ENCODE measurements around the gene SLC7A6.

The SLC7A6 gene

DNA sequence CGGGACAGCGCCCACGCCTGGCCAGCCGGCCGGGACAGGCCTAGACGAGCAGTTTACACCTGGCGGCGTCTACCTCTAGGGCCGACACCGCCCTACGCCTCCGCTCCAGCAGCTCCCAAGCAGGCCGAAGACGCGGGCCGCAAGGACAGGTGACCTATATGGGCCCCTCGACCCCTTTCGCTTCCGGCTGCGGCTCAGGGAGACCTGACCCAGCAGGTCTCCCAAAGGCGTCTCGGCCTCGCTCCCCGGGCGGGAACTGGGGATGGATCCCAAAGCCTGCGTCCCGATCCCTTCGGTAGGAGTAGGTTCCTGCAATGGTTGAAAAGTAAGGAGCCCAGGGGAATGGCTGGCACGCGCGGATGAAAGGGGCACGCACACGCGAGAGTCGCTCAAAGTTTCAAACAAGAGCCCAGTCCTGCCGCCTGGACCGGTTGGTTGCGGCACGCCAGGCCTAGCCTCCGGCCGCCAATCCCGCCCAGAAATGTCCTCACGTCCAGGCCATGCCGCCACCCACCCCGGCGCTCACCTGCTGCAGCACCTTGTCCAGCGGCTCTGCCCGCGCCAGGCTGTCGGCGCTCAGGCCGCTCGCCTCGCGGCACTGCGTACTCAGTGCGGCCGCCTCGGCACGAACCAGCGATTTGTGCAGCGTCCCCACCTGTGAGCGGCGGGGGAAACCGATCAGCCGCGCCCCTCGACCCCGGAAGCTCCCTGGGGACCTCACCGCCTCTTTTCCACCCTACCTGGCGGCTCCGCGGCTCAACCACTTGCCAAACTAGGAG lies 29.0 kb upstream of the SLC7A6 start:
- DNase-seq = no peak

DNA sequence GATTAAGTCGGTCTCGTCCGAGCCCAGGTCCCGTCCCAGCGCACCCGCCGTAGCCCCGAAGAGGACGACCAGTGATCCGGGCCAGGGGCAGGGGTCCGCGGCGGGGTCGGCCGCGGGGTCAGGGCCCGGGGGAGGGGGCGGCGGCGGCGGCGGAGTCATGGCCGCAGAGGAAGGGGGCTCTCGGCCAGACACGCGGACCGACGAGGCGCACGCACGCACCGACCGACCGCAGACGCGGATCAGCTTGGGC lies 28.5 kb upstream of the SLC7A6 start, which contains the start of gene ESRP2:
Gene ESRP2 (minus strand): TSS at position 241 of the 250 bp plus-strand sequence. CDS start 82 bp downstream, at position 159.
- DNase-seq = no peak

DNA sequence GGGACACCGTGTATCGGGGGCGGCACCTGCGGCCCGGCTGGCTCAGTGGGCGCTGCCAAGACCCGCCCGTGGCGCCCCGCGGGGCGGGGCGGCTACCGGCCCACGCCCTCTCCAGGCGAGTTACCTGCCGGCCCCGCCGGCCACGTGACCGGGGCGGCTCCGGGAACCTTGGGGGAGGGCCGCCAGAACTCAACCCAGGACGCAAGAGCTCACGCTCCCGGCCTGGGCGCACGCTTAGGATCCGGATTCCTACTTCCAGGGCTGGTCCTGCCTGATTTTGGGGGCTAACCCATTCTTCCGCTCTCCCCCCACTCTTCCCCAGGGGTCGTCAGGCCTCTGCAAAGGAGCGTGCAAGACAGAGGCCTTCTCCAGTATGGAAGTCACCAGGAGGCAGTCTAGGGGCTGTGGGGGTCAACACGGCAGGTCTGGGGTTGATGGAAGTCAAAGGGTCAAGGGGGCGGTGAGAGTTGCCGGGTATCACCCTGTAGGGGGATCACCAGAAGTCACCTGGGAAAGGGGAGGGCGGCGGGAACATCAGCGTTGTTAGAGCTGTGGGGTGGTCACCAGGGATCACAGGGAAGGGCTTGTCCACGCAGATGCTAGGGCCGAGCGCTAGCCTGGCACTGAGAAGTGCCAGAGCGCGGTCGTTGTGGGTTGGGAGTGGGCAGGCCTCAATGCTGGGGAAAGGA lies 28.0 kb upstream of the SLC7A6 start:
- DNase-seq = peak; percentile 43

DNA sequence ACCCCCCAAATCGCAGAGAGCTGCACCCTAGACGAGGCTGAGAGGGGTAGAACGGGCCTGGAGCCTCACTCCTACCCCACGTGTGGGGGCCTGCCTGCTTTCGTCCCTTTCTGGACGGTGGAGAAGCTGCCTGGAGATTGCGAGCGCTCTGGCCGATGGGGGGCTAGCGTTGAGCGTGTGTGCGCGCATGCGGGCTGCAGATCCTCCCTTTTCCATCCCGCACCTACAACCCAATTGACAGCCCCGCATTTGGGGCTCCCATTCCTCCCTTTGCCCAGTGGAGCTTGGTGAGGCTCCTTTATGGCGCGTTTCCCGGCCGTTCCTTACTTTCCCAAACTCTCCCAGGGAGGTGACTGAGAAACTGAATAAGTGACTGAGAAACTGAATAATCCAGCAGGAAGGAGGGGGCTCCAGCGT lies 27.5 kb upstream of the SLC7A6 start:
- DNase-seq = no peak

DNA sequence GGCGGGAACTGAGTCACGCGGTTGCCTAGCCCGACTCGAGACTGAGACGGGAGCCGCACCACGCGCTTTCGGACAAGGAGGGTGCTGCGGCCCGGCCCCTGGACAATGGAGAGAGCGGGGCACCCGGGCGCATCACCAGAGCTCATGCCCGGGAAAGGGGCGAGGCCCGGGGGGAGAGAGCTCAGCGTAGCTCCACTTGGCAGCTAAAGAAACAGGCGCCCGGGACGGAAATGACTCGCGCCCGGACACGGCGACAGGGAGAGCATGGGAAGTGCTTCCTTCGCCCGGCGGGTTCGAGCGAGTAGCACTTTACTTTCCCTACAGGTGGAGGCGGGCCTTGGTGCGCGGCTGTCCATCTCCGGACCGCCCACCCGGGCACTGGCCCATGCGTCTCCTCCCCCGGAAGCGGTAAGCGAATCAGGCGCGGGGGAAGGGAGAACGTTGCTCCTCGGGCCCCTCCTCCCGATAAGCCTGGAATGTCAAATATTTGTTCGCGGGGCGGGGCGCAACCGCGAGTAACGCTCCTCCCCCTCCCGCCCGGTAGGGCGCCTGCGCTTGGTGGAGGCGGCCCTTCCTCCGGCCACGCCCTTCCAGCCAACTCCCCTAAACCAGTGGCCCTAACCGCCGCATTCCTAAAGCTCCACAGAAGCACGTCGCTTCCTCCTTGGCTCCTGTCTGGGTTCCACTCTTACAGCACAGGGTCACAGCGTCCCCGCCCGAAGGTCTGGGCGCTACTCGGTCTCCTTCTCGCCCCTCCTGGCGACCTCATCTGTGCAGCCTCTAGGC lies 26.9 kb upstream of the SLC7A6 start:
- DNase-seq = peak; percentile 87

DNA sequence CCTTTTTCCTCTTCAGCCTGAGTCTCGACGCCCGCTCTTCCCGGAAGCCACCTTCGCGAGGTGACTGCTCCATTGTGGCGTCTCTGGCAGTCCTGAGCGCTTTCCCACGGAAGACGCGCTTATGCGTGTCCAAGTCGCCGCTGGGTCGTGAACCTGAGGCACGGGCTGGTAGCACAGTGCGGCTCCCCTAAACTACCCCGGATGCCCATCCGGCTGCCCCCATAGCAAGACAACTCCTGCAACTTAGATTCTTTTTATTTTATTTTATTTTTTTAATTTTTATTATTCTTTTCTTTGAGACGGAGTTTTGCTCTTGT lies 26.3 kb upstream of the SLC7A6 start:
- no peak for DNase-seq

DNA sequence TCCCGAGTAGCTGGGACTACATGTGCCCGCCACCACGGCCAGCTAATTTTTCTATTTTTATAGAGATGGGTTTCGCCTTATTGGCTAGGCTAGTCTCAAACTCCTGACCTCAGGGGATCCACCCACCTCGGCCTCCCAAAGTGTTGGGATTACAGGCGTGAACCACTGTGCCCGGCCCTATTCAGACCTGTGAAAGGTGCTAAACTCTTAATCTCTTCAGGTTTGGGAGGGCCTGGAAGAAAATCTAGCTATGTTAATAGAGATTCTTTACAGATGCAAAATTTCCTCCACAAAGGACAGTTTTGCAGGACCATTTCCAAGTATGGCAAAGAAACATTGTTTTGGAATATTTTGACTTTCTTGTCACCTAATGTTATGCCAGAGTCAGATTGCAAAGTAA lies 22.2 kb upstream of the SLC7A6 start:
- no peak for DNase-seq

DNA sequence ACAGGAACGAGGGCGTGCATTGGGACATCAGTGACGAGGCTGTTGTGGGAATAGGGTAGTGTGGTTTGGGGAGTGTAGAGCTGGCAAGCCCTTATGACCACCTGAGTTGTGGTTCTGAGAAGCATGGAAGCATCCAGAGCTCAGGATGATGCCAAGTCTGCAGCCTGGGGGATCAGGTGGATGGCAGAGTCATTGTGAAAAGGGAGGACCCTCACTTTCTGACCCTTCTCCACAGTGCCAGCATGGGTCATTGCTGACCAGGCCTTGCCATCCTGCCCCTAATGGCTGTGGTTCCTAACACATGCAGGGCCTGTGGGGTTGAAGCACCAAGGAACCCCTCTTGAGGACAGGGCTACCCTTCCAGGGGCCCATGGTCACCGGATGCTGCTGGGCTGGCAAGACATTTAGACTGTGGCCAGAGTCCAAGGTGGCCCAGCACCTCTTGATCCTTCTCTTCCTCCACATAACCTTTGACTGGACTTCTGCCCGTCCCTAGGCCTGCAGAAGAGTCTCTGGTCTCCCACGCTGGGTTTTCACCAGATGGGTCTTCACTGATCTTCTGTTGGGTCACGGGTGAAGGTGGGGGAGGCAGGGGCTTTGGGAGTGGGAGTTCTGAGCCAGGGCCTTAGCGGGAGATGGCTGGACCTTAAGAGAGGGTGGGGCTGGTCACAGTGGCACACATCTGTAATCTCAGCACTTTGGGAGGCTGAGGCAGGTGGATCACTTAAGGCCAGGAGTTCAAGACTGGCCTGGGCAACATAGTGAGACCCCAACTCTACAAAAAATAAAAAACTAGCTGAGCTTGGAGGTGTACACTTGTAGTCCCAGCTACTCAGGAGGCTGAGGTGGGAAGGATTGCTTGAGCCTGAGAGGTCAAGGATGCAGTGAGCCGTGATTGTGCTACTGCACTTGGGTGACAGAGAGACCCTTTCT lies 21.1 kb upstream of the SLC7A6 start:
- DNase-seq = no peak

DNA sequence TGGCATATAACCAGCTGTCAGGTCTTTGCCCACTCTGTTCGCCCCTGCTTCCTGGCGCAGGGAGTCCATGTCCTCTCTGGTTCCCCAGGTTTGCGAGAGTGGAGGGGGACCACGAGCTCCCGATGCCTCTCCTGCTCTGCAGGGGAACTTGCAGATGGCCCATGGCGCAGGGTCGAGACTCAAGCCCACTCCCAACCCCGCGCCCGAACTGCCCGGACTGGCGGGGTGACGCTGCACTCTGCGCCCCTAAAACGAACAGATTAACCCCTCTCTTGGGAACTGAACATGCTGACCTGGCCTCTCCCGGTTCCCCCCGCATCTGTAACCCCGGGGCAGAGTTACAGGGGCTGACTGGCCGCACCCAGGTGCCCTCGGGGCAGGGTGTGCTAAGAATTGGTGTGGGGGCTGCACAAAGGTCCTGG lies 19.8 kb upstream of the SLC7A6 start:
- DNase-seq = no peak

DNA sequence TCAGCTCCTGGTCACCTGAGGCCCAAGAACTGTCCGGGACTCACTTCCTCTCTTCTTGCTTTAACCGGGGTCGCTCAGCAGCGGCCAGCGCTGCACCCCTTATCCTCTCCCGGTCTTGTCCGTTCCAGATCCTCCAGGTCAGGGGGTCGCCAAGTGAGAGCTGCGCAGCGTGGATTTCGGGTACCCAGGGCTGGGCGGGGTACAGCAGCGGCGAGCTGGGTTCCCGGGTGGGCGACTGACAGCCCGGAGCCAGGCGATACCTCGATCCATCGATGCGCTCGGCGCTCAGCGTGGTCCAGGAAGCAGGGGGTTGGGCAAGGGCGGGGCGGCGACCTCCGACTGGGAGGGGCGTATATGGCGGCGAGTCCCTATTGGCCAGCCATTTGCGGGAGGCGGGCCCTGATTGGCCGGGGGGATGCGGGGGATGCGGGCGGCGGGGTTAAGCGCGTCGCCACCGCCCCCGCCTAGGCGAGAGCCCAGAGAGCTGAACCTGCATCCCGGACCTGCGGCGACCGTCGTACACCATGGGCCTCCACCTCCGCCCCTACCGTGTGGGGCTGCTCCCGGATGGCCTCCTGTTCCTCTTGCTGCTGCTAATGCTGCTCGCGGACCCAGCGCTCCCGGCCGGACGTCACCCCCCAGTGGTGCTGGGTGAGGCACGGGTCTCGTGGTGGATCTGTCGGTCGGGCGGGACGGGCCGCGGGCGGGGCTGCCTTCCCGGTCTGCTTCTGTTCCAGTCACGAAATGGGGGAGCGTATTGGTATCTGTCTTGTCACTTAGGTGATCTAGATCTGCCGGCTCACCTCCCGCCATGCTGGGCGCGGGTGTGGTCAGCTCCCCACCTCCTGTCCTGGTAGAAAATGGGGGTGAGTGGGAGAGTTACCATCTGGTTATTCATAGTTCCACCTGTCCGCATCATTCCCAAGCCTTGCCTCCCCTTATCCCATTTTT lies 19.1 kb upstream of the SLC7A6 start, which contains the start of gene PLA2G15:
Gene PLA2G15 (plus strand): TSS at position 471 of the 951 bp plus-strand sequence. CDS start 54 bp downstream, at position 525.
- peak; percentile 91 for DNase-seq

DNA sequence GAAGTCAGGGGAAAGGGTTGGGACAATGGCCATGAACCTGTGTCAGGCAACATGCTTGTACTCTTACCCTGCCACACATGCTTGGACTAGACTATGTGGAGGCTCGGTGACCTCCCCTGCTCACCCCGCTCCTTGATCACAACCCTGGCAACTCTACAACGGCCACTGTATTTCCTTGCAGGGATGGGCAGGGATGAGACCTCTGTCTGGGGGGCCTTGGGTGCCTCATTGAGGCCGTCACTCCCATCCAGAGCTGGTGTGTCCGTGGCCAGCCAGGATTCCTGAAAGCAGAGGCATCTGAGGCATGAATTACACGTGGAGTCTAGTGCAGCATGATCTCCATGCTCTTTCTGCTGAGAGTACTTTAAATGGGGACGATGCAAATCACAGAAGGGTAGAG lies 18.2 kb upstream of the SLC7A6 start:
- DNase-seq = no peak

DNA sequence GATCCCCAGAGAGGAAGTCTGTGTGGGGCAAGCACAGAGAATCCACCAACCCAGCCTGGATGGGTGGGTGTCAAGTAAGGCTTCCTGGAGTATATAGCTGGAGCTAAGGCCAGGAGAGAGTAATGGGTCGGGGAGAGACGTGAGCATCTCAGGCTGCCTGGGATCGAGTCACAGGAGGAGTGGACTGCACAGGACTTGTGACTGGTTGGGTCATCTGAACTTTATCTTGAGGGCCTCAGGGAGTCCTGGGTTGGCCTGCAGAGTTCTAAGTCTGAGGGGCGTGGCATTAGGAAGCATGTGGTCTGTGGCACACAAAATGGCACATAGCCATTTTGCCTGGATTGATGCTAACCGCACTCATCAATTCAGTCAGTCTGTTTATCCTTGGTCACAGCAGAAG lies 17.7 kb upstream of the SLC7A6 start:
- no peak for DNase-seq

DNA sequence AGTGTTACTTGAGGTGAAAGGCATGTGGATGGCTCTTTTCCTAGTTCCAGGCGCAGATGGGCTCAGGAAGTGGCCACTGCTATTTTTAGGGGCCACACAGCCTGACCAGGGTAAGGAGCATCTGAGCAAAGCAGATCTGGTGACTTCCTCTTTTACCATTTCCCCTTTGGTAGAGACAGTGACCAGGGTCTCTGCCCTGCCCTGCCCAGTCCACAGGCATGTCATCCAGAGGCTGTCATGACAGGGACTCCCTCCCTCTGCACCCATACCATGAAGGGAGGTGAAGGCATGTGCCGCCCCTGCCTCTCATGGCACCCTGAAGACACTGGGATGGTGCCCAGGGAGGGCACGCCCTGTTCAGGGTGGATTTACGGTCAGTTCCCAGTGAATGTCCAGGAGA lies 16.9 kb upstream of the SLC7A6 start:
- peak; percentile 30 for DNase-seq

DNA sequence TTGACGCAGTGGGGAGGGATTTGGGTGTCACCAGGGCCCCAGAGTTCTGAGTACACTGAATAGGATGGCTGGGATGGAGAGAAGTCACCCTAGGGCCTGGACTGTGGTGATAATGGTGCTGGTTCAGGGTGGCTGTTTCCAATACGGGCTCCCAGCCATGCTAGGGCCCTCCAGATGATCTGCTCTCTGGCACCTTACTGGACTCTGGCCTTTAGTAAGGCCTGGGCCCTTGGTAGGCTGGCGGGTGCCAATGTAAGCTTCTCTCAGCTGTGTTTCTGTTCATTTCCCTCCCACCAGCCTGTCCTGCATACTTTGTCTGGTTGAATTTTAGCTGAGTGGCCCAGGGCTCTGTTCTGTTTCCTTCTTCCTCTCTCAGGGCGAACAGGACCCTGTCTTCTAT lies 16.4 kb upstream of the SLC7A6 start:
- DNase-seq = no peak

DNA sequence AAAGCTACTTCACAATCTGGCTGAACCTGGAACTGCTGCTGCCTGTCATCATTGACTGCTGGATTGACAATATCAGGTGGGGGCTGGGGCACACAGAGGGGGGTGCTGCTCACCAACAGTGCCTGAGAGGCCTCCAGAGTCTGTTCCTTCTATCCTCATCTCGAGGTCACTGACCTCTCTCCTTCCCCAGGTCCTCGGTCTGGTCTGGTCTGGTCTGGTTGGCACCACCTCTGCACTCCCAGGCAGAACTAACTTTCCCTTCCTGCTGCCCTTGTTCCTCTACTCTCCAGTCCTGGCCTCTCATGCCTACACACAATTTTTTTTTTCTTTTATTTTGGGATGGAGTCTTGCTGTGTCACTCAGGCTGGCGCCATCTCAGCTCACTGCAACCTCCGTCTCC lies 15.0 kb upstream of the SLC7A6 start:
- no peak for DNase-seq

DNA sequence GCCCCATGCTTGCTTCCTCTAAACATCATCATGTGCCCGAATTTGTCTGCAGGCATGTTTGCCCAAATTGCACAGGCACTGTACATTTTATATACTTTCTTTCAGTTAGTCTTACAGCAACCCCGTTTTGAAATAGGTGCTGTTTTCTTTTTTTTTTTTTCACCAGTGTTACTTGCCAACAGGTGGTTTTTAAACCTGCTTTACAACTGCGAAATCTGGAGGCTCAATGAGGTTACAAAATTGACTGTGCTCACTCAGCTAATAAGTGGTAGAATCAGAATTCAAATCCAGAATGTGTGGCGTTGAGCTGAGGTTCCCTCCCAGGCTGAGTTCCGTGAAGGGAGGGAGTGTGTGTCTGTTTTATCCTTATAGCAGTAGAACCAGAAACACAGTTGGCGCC lies 13.4 kb upstream of the SLC7A6 start:
- no peak for DNase-seq

DNA sequence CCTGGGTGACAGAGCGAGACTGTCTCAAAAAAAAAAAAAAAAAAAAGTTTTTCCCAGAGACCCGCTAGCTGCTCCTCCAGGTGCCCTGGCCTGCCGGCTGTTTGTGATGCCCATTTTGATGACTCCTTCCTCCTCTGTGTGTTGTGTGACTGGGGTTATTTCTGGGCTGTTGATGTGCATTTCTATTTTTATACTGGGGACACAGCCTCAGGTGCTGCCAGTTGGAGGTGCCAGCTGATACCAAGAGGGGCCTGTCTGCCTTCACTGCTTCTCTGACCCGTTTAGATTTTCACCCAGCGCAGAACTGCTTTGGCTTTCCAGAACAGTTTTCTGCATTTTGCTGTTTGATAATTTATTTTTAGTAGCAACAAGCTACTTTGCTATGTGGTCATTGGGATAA lies 12.5 kb upstream of the SLC7A6 start:
- DNase-seq = no peak

DNA sequence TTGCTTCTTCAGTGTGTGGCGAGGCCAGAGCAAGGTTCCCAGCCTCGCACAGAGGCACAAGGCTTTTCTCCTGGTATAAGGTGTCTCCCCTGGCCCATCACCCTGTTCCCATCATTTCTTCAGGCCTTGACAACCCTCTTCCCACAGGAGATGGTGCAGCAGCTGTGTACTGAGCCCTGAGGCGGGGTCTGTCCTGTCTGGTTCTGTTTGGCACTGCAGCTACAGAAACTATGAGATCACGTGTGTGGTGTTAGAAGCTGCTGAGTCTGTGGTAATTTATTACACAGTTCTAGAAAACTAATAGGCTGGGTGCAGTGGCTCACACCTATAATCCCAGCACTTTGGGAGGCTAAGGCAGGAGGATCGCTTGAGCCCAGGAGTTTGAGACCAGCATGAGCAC lies 11.9 kb upstream of the SLC7A6 start:
- no peak for DNase-seq

DNA sequence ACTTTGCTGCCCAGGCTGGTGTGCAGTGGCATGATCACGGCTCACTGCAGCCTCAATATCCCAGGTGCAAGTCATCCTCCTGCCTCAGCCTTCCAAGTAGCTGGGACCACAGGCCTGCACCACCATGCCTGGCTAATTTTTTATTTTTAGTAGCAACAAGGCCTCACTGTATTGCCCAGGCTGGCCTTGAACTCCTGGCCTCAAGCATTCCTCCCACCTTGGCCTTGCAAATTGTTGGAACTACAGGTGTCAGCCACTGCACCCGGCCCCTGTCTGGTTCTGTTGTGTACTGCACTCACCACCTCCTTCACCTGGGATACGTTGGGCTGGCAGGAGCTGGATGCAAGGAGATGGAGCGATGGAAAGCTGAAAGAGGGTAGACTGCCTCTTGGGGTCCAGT lies 10.6 kb upstream of the SLC7A6 start:
- DNase-seq = no peak

DNA sequence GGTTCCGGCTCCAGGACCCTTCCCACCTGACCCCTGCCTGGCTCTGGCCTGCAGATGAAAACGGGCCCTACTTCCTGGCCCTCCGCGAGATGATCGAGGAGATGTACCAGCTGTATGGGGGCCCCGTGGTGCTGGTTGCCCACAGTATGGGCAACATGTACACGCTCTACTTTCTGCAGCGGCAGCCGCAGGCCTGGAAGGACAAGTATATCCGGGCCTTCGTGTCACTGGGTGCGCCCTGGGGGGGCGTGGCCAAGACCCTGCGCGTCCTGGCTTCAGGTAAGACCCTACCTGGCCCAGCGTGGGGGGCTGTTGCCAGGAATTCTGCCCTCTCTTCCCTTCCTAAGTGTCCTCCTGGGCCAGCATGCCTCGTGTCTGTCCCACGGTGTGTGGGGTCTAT lies 8.6 kb upstream of the SLC7A6 start:
- no peak for DNase-seq

DNA sequence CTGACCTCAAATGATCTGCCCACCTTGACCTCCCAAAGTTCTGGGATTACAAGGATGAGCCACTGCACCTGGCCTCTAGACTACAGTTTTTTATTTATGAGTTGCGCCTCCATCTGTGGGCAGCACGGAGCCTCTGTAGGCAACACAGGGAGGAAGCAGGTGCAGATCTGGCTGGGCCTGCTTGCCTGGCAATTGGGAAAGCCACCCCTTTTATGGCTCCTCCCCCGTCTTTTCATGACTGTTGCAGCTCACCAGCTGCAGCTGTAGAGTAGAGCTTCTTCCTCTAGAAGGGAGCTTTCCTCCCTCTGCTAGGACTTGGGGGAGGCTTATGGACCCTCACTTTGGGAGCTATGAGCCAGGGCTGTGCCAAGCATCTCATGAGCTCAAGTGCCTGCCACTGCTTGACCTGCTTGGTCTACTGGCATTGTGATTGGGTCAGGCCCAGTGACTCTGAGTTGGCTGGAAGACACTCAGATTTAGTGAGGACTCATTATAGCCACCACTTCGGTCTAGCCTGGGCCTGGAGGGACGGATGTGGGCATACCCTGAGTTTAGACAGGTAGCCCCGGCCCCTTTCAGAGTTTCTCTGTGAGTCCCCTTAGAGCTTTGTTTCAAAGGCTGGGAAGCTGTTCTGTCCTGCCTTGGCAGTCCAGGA lies 6.9 kb upstream of the SLC7A6 start:
- DNase-seq = peak; percentile 36

Data from CD4-positive, alpha-beta T cell treated with Interferon gamma for 1 hour (primary cell).